HepG2 (cell line): ENCODE results near the gene YAP1. TPM values are rescaled to one million over a fixed set of nuclear protein-coding genes. Genes with fewer than 3 reads are reported as not detected.

ENCODE experiments used
- CBFB ChIP-seq: sonication (generic); formaldehyde crosslinking; IDR thresholded peaks from 2 replicates; pipeline ENCODE4 v1.4.0; 2020; ENCODE audit warnings: missing genetic modification reagents
- EP300 ChIP-seq, 3 experiments: sonication (generic) in 1 of 3; formaldehyde crosslinking in 1 of 3; IDR thresholded peaks; 2 replicates each; pipeline versions ENCODE4 v1.5.1 to v1.6.1; 2011 to 2020; ENCODE audit warnings: low read depth in 2 of 3, low read length in 2 of 3, borderline replicate concordance in 1 of 3, improper control_type of control experiment in 1 of 3, mild to moderate bottlenecking in 1 of 3, missing genetic modification reagents in 1 of 3, moderate library complexity in 1 of 3
- FOXO1 ChIP-seq: sonication (generic); formaldehyde crosslinking; IDR thresholded peaks from 2 replicates; pipeline ENCODE4 v1.4.0; 2020; ENCODE audit warnings: missing genetic modification reagents
- HIC2 ChIP-seq: sonication (generic); formaldehyde crosslinking; IDR thresholded peaks from 2 replicates; pipeline ENCODE4 v1.9.0; 2022; ENCODE audit warnings: low read depth, missing genetic modification reagents
- HMGXB3 ChIP-seq: sonication (generic); formaldehyde crosslinking; IDR thresholded peaks from 2 replicates; pipeline ENCODE4 v1.4.0; 2020; ENCODE audit warnings: missing genetic modification reagents, borderline replicate concordance
- MBD4 ChIP-seq: IDR thresholded peaks from 2 replicates; pipeline ENCODE4 v1.6.1; 2012; ENCODE audit warnings: low read length, inconsistent platforms, borderline replicate concordance
- MED8 ChIP-seq: sonication (generic); formaldehyde crosslinking; IDR thresholded peaks from 2 replicates; pipeline ENCODE4 v1.8.1; 2023; ENCODE audit warnings: mild to moderate bottlenecking, missing genetic modification reagents; ENCODE audit not compliant: insufficient replicate concordance
- MYPOP ChIP-seq: sonication (generic); formaldehyde crosslinking; IDR thresholded peaks from 2 replicates; pipeline ENCODE4 v1.8.1; 2023; ENCODE audit warnings: mild to moderate bottlenecking, moderate library complexity, missing genetic modification reagents
- RELA ChIP-seq: sonication (generic); formaldehyde crosslinking; IDR thresholded peaks from 2 replicates; pipeline ENCODE4 v1.4.0; 2020; ENCODE audit warnings: missing genetic modification reagents
- RERE ChIP-seq: IDR thresholded peaks from 2 replicates; pipeline ENCODE4 v1.6.1; 2016; ENCODE audit warnings: low read depth, missing genetic modification reagents, missing compliant biosample characterization
- ZNF232 ChIP-seq: sonication (generic); formaldehyde crosslinking; IDR thresholded peaks from 2 replicates; pipeline ENCODE4 v1.4.0; 2020; ENCODE audit warnings: missing genetic modification reagents, borderline replicate concordance
- ZNF24 ChIP-seq: fragments of 450-650 bp; IDR thresholded peaks from 2 replicates; pipeline ENCODE4 v1.6.1; 2017; ENCODE audit warnings: antibody characterized with exemption, mild to moderate bottlenecking
- ZNF607 ChIP-seq: sonication (generic); formaldehyde crosslinking; IDR thresholded peaks from 2 replicates; pipeline ENCODE4 v1.5.1; 2020; ENCODE audit warnings: missing genetic modification reagents, mild to moderate bottlenecking, borderline replicate concordance
- ZNF773 ChIP-seq: sonication (generic); formaldehyde crosslinking; IDR thresholded peaks from 2 replicates; pipeline ENCODE4 v1.4.0; 2020; ENCODE audit warnings: missing genetic modification reagents, borderline replicate concordance
- polyA plus RNA-seq, 8 experiments: library from polyadenylated mRNA; depleted of rRNA in 3 of 8; stranded (reverse) in 7 of 8; unstranded in 1 of 8; fragments of >200 nt; fragmentation: Illumina TruSeq in 4 of 8; extraction: Trizol in 4 of 8; gene quantifications; 2 replicates each; pipeline versions ENCODE4 v1.2.1 to v1.2.3, GENCODE V29; 2011 to 2016; ENCODE audit warnings: low read depth in 4 of 8, missing spikeins in 1 of 8, mixed read lengths in 1 of 8; ENCODE audit not compliant: insufficient read depth in 1 of 8
- total RNA-seq, 5 experiments: library from RNA; depleted of rRNA; stranded (reverse); fragments of >200 nt; fragmentation: Illumina TruSeq; extraction: Trizol; gene quantifications; 2 replicates each; pipeline ENCODE4 v1.2.3, GENCODE V29; 2016; ENCODE audit warnings: low read depth in 1 of 5

The YAP1 gene
- total and polyA plus RNA-seq, 2 of the 13 experiments (the other 11 are each of a cell fraction or from before 2014, with no cell fraction given) = 59.5 to 91.0 TPM

- TF ChIP-seq MYPOP (CRISPR knock-in tag) (no peak), HMGXB3 (CRISPR knock-in tag) (peak; percentile 52; the same call in 1 of the 2 replicates), RELA (no peak), FOXO1 (peak; percentile 87), CBFB (0 out of 2 replicates have a peak, but pooled peaks have one; percentile 31), EP300 (IDR thresholded peaks at IDR 0.05; ENCODE audit: low read depth in 2 of 2, low read length in 2 of 2) (peak in 1 of 2 experiments; percentile 90; a peak in 2 of 4 replicates), EP300 (CRISPR knock-in tag; IDR thresholded peaks at IDR 0.05; ENCODE audit: borderline replicate concordance) (peak; percentile 73; the same call in 1 of the 2 replicates), ZNF24 (no peak), HIC2 (CRISPR knock-in tag) (no peak), RERE (CRISPR knock-in tag) (0 out of 2 replicates have a peak, but pooled peaks have one; percentile 68), ZNF232 (no peak), MED8 (CRISPR knock-in tag) (peak; percentile 48), ZNF607 (CRISPR knock-in tag) (no peak), ZNF773 (CRISPR knock-in tag) (no peak), MBD4 (0 out of 2 replicates have a peak, but pooled peaks have one; percentile 5)
Observed at GRCh38 chr11:102186551-102187191, 76.4 kb downstream of the YAP1 start (continued).
